Adrenal gland (tissue), 5 donors: ENCODE data around the gene FAM114A1.

Experiments
- POLR2A ChIP-seq, 2 donors: fragments of 450-650 bp; IDR thresholded peaks; one replicate each; pipeline ENCODE4 v1.6.1; 2017; ENCODE audit warnings: antibody characterized with exemption in 2 of 2, mild to moderate bottlenecking in 2 of 2, moderate library complexity in 1 of 2
- TF ChIP-seq, protein P1 (sequence below), 6 experiments: fragments of 450-650 bp in 4 of 6; fragments of 200-600 bp in 2 of 6; sonication (generic) in 1 of 6; IDR thresholded peaks; 1 replicate in 5 of 6; 2 replicates in 1 of 6; pipeline versions ENCODE4 v1.5.1 to v1.8.0; 2016 to 2021; ENCODE audit warnings: antibody characterized with exemption in 6 of 6, mild to moderate bottlenecking in 2 of 6, moderate library complexity in 1 of 6
- donor health status: DM: no; HTN: no; CAD: no.

- TF ChIP-seq, protein P1, sequence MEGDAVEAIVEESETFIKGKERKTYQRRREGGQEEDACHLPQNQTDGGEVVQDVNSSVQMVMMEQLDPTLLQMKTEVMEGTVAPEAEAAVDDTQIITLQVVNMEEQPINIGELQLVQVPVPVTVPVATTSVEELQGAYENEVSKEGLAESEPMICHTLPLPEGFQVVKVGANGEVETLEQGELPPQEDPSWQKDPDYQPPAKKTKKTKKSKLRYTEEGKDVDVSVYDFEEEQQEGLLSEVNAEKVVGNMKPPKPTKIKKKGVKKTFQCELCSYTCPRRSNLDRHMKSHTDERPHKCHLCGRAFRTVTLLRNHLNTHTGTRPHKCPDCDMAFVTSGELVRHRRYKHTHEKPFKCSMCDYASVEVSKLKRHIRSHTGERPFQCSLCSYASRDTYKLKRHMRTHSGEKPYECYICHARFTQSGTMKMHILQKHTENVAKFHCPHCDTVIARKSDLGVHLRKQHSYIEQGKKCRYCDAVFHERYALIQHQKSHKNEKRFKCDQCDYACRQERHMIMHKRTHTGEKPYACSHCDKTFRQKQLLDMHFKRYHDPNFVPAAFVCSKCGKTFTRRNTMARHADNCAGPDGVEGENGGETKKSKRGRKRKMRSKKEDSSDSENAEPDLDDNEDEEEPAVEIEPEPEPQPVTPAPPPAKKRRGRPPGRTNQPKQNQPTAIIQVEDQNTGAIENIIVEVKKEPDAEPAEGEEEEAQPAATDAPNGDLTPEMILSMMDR (IDR thresholded peaks at IDR 0.05), result no peak
- no peak for TF ChIP-seq POLR2A (IDR thresholded peaks at IDR 0.05)
Measured at GRCh38 chr4:38846015-38846414, 21.6 kb upstream of the FAM114A1 start.
